Measurements from ENCODE around the gene TECTA. TPM values are rescaled to one million over a fixed set of nuclear protein-coding genes. Genes with fewer than 3 reads are reported as not detected.

TECTA gene
- total RNA-seq, 1 experiment from 2014 or later: 0.15 TPM

- no peaks in the 10 kb centered on the region for H3K36me3 ChIP-seq (ENCODE audit: control insufficient read depth, insufficient read depth, low read length)
- no peaks in the 10 kb centered on the region for H3K9me3 ChIP-seq (ENCODE audit: control insufficient read depth, insufficient read depth, low read depth, low read length)
- BruUV-seq (replicated peaks): no TSS peak
- CTCF ChIA-PET: no interaction called here
- ATAC-seq: no peak
- TF ChIP-seq POLR2AphosphoS5 (IDR thresholded peaks at IDR 0.05; ENCODE audit: low read depth, low read length) (no peak), CTCF (IDR thresholded peaks at IDR 0.05) (no peak), TCF7L2 (IDR thresholded peaks at IDR 0.05; ENCODE audit: low read depth, low read length) (no peak), SIN3A (IDR thresholded peaks at IDR 0.05; ENCODE audit: borderline replicate concordance, insufficient read depth, low read depth, low read length) (no peak), REST (IDR thresholded peaks at IDR 0.05; ENCODE audit: insufficient read depth in 1 of 2, low read depth in 2 of 2, low read length in 1 of 2) (no peak)
- in situ Hi-C loops (cut with HindIII; ENCODE audit: low pct_unique_long_range_greater_than_20kb, low sequenced_read_pairs): no loop called here
- no peak overlapping the region for H3K27ac ChIP-seq (ENCODE audit: low read length)
- intact Hi-C loops (cut with micrococcal nuclease; ENCODE audit: unreplicated experiment): no loop called here
- POLR2A ChIA-PET: no interaction called here
- H3K4me1 ChIP-seq (ENCODE audit: control insufficient read depth, insufficient read depth, low read length): no peaks in the 10 kb centered on the region
- no peak overlapping the region for H3K4me3 ChIP-seq (ENCODE audit: low read depth in 2 of 2, low read length in 2 of 2)
- H3K27me3 ChIP-seq (ENCODE audit: control insufficient read depth, insufficient read depth, low read length): peaks cover 19% of the 10 kb centered on the region
- no peak for DNase-seq (ENCODE audit: low read depth, low spot score)
Observed at GRCh38 chr11:121188776-121189175, 87.7 kb downstream of the TECTA start.

GRCh38 chr11:121191818-121192217, 90.8 kb downstream of the TECTA start:
- TF ChIP-seq POLR2AphosphoS5 (IDR thresholded peaks at IDR 0.05; ENCODE audit: low read depth, low read length): no peak
- no peak for TF ChIP-seq REST (IDR thresholded peaks at IDR 0.05; ENCODE audit: insufficient read depth in 1 of 2, low read depth in 2 of 2, low read length in 1 of 2)
- no peak for TF ChIP-seq SIN3A (IDR thresholded peaks at IDR 0.05; ENCODE audit: borderline replicate concordance, insufficient read depth, low read depth, low read length)
- no peak for TF ChIP-seq TCF7L2 (IDR thresholded peaks at IDR 0.05; ENCODE audit: low read depth, low read length)
- TF ChIP-seq CTCF (IDR thresholded peaks at IDR 0.05): no peak
- no TSS peak for BruUV-seq (replicated peaks)
- in situ Hi-C loops (cut with HindIII; ENCODE audit: low pct_unique_long_range_greater_than_20kb, low sequenced_read_pairs) (no loop called here), intact Hi-C loops (cut with micrococcal nuclease; ENCODE audit: unreplicated experiment) (loop anchor here (5.0 to 10.0 kb wide), 2 partner anchors 77 to 260 kb away; no protein-coding TSS in a partner anchor)
- H3K27ac ChIP-seq (ENCODE audit: low read length): no peak overlapping the region
- peaks cover 30% of the 10 kb centered on the region for H3K27me3 ChIP-seq (ENCODE audit: control insufficient read depth, insufficient read depth, low read length)
- DNase-seq (ENCODE audit: low read depth, low spot score) (no peak), ATAC-seq (no peak)
- CTCF ChIA-PET: interaction anchor here (0.6 kb wide), 1 partner anchor 70 kb away, joined by 3 read pairs; no protein-coding TSS in a partner anchor
- H3K9me3 ChIP-seq (ENCODE audit: control insufficient read depth, insufficient read depth, low read depth, low read length): no peaks in the 10 kb centered on the region
- no peaks in the 10 kb centered on the region for H3K36me3 ChIP-seq (ENCODE audit: control insufficient read depth, insufficient read depth, low read length)
- POLR2A ChIA-PET: no interaction called here
- H3K4me1 ChIP-seq (ENCODE audit: control insufficient read depth, insufficient read depth, low read length): no peaks in the 10 kb centered on the region
- H3K4me3 ChIP-seq (ENCODE audit: low read depth in 2 of 2, low read length in 2 of 2): no peak overlapping the region
